HepG2 (cell line): ENCODE data around the gene ENTREP3. TPM values are rescaled to one million over a fixed set of nuclear protein-coding genes. Genes with fewer than 3 reads are reported as not detected.
A peak's percentile ranks its signal among the peaks of the same experiment; 100 is the strongest.

Experiments used
- ADNP ChIP-seq: sonication (generic); formaldehyde crosslinking; IDR thresholded peaks from 2 replicates; pipeline ENCODE4 v1.4.0; 2020; ENCODE audit warnings: missing genetic modification reagents
- CCDC6 ChIP-seq: sonication (generic); formaldehyde crosslinking; IDR thresholded peaks from 2 replicates; pipeline ENCODE4 v1.8.1; 2022; ENCODE audit warnings: mild to moderate bottlenecking, missing genetic modification reagents, moderate library complexity
- CENPBD1 ChIP-seq: sonication (generic); formaldehyde crosslinking; IDR thresholded peaks from 2 replicates; pipeline ENCODE4 v1.8.0; 2022; ENCODE audit warnings: missing genetic modification reagents, low read depth, mild to moderate bottlenecking, borderline replicate concordance
- IRX3 ChIP-seq: sonication (generic); formaldehyde crosslinking; IDR thresholded peaks from 2 replicates; pipeline ENCODE4 v1.8.1; 2023; ENCODE audit warnings: mild to moderate bottlenecking, low read depth, missing genetic modification reagents, borderline replicate concordance
- MEIS1 ChIP-seq: sonication (generic); formaldehyde crosslinking; IDR thresholded peaks from 2 replicates; pipeline ENCODE4 v1.9.0; 2021; ENCODE audit warnings: mild to moderate bottlenecking, missing genetic modification reagents, moderate library complexity, borderline replicate concordance
- MEIS2 ChIP-seq: sonication (generic); formaldehyde crosslinking; IDR thresholded peaks from 2 replicates; pipeline ENCODE4 v1.9.0; 2021; ENCODE audit warnings: mild to moderate bottlenecking, missing genetic modification reagents
- NCOA2 ChIP-seq: sonication (generic); formaldehyde crosslinking; IDR thresholded peaks from 2 replicates; pipeline ENCODE4 v1.8.0; 2022; ENCODE audit warnings: inconsistent platforms
- PHF20 ChIP-seq: sonication (generic); formaldehyde crosslinking; IDR thresholded peaks from 2 replicates; pipeline ENCODE4 v1.5.0; 2020; ENCODE audit warnings: mild to moderate bottlenecking, missing genetic modification reagents
- PLRG1 ChIP-seq: fragments of 450-650 bp; conservative IDR thresholded peaks from 2 replicates; pipeline ENCODE4 v1.6.1; 2016
- RFXAP ChIP-seq: sonication (generic); formaldehyde crosslinking; IDR thresholded peaks from 2 replicates; pipeline ENCODE4 v1.4.0; 2020; ENCODE audit warnings: missing genetic modification reagents, borderline replicate concordance
- SNAPC5 ChIP-seq: sonication (generic); formaldehyde crosslinking; IDR thresholded peaks from 2 replicates; pipeline ENCODE4 v1.8.1; 2023; ENCODE audit warnings: mild to moderate bottlenecking, missing genetic modification reagents, borderline replicate concordance
- SRSF1 ChIP-seq: fragments of 200-400 bp; formaldehyde crosslinking; optimal IDR thresholded peaks from 2 replicates; pipeline ENCODE3; 2017; ENCODE audit warnings: mild to moderate bottlenecking, low read depth, low read length, moderate library complexity
- TEAD2 ChIP-seq: sonication (generic); formaldehyde crosslinking; IDR thresholded peaks from 2 replicates; pipeline ENCODE4 v1.9.0; 2021; ENCODE audit warnings: missing genetic modification reagents
- ZBTB2 ChIP-seq: sonication (generic); formaldehyde crosslinking; IDR thresholded peaks from 2 replicates; pipeline ENCODE4 v1.8.0; 2022; ENCODE audit warnings: low read depth, missing genetic modification reagents
- ZC3H13 ChIP-seq: sonication (generic); formaldehyde crosslinking; IDR thresholded peaks from 2 replicates; pipeline ENCODE4 v1.8.1; 2023; ENCODE audit warnings: mild to moderate bottlenecking, missing genetic modification reagents, moderate library complexity
- ZFP36L2 ChIP-seq: sonication (generic); formaldehyde crosslinking; IDR thresholded peaks from 2 replicates; pipeline ENCODE4 v1.4.0; 2020; ENCODE audit warnings: missing genetic modification reagents
- ZNF230 ChIP-seq: sonication (generic); formaldehyde crosslinking; IDR thresholded peaks from 2 replicates; pipeline ENCODE4 v1.4.0; 2020; ENCODE audit warnings: mild to moderate bottlenecking, missing genetic modification reagents
- ZNF431 ChIP-seq: sonication (generic); formaldehyde crosslinking; IDR thresholded peaks from 2 replicates; pipeline ENCODE4 v1.9.0; 2022; ENCODE audit warnings: missing genetic modification reagents, low read depth, mild to moderate bottlenecking, borderline replicate concordance
- ZNF605 ChIP-seq: sonication (generic); formaldehyde crosslinking; IDR thresholded peaks from 2 replicates; pipeline ENCODE4 v1.8.0; 2022; ENCODE audit warnings: mild to moderate bottlenecking, missing genetic modification reagents
- ZSCAN20 ChIP-seq: sonication (generic); formaldehyde crosslinking; IDR thresholded peaks from 2 replicates; pipeline ENCODE4 v1.4.0; 2020; ENCODE audit warnings: missing genetic modification reagents, mild to moderate bottlenecking, borderline replicate concordance
- ZZZ3 ChIP-seq: sonication (generic); formaldehyde crosslinking; IDR thresholded peaks from 2 replicates; pipeline ENCODE4 v1.4.0; 2020; ENCODE audit warnings: missing genetic modification reagents, mild to moderate bottlenecking, borderline replicate concordance
- polyA plus RNA-seq, 8 experiments: library from polyadenylated mRNA; depleted of rRNA in 3 of 8; stranded (reverse) in 7 of 8; unstranded in 1 of 8; fragments of >200 nt; fragmentation: Illumina TruSeq in 4 of 8; extraction: Trizol in 4 of 8; gene quantifications; 2 replicates each; pipeline versions ENCODE4 v1.2.1 to v1.2.3, GENCODE V29; 2011 to 2016; ENCODE audit warnings: low read depth in 4 of 8, missing spikeins in 1 of 8, mixed read lengths in 1 of 8; ENCODE audit not compliant: insufficient read depth in 1 of 8
- total RNA-seq, 5 experiments: library from RNA; depleted of rRNA; stranded (reverse); fragments of >200 nt; fragmentation: Illumina TruSeq; extraction: Trizol; gene quantifications; 2 replicates each; pipeline ENCODE4 v1.2.3, GENCODE V29; 2016; ENCODE audit warnings: low read depth in 1 of 5
- TF ChIP-seq, protein P1 (sequence below): sonication (generic); formaldehyde crosslinking; conservative IDR thresholded peaks from 2 replicates; pipeline ENCODE4 v1.4.0; 2020; ENCODE audit warnings: missing genetic modification reagents
- TF ChIP-seq, protein P2 (sequence below): sonication (generic); formaldehyde crosslinking; IDR thresholded peaks from 2 replicates; pipeline ENCODE4 v1.8.1; 2023; ENCODE audit warnings: mild to moderate bottlenecking, inconsistent platforms, moderate library complexity, missing genetic modification reagents, borderline replicate concordance

Gene ENTREP3
- total and polyA plus RNA-seq, 2 of the 13 experiments (the other 11 are each of a cell fraction or from before 2014, with no cell fraction given) = 4.1 to 9.9 TPM

DNA sequence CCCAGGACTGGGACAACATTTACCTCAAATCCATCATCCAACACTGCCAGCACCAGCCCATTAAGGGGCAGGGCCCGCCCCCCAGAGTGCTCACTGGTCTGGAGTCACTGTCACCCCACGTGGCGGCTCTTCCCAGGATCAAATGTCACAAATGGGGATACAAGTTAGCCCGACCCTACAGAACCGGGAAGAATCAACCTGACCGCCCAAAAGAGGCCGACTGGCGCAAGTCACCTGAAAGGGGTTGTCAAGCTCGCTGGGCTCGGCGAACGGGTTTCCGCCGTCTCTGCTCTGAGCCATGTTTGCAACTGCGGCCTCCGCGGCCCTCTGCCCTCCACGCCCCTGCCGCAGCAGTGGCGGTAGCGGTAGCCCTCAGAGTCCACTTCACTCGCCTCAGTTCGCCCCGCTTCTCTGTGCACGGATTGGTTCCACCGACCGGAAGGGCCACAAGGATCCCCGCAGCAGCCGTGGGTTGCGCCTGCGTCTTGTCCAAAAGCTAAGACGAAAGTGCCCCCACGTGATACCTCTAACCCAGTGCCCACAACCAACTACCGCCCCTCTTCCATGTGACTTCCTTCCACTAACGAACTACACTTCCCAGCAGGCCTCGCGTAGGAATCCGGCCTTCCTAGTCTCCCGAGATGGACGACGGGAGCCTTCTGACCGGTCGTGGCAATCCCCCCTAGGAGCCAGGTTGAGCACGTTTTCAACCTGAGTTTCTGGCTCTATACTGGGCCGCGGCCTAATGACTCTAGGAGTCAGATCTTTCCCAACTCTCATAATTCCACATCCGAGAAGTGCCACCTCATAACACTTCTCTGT, 6.8 kb upstream of the ENTREP3 start, which contains the start of gene SCAMP3 (continued):
- TF ChIP-seq ZZZ3 (CRISPR knock-in tag) (0 out of 2 replicates have a peak, but pooled peaks have one; percentile 48), ZNF605 (peak; percentile 48), CENPBD1 (CRISPR knock-in tag) (no peak), TEAD2 (CRISPR knock-in tag) (no peak), ZSCAN20 (CRISPR knock-in tag) (no peak), SRSF1 (peak; percentile 94), MEIS2 (peak; percentile 84; the same call in 1 of the 2 replicates), ADNP (CRISPR knock-in tag) (no peak), ZNF230 (CRISPR knock-in tag) (0 out of 2 replicates have a peak, but pooled peaks have one; percentile 73), RFXAP (CRISPR knock-in tag) (no peak), MEIS1 (CRISPR knock-in tag) (no peak), ZC3H13 (CRISPR knock-in tag) (peak; percentile 97), ZFP36L2 (CRISPR knock-in tag) (0 out of 2 replicates have a peak, but pooled peaks have one; percentile 79), ZBTB2 (CRISPR knock-in tag) (peak; percentile 65), NCOA2 (CRISPR knock-in tag) (peak; percentile 49; the same call in 1 of the 2 replicates), ZNF431 (CRISPR knock-in tag) (peak; percentile 62; the same call in 1 of the 2 replicates), CCDC6 (peak; percentile 66; the same call in 1 of the 2 replicates), PLRG1 (no peak), PHF20 (peak; percentile 82), IRX3 (CRISPR knock-in tag) (peak; percentile 87; the same call in 1 of the 2 replicates), SNAPC5 (no peak)
- TF ChIP-seq, protein P1, sequence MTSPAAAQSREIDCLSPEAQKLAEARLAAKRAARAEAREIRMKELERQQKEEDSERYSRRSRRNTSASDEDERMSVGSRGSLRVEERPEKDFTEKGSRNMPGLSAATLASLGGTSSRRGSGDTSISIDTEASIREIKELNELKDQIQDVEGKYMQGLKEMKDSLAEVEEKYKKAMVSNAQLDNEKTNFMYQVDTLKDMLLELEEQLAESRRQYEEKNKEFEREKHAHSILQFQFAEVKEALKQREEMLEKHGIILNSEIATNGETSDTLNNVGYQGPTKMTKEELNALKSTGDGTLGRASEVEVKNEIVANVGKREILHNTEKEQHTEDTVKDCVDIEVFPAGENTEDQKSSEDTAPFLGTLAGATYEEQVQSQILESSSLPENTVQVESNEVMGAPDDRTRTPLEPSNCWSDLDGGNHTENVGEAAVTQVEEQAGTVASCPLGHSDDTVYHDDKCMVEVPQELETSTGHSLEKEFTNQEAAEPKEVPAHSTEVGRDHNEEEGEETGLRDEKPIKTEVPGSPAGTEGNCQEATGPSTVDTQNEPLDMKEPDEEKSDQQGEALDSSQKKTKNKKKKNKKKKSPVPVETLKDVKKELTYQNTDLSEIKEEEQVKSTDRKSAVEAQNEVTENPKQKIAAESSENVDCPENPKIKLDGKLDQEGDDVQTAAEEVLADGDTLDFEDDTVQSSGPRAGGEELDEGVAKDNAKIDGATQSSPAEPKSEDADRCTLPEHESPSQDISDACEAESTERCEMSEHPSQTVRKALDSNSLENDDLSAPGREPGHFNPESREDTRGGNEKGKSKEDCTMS (CRISPR knock-in tag) = 0 out of 2 replicates have a peak, but pooled peaks have one; percentile 27
- TF ChIP-seq, protein P2, sequence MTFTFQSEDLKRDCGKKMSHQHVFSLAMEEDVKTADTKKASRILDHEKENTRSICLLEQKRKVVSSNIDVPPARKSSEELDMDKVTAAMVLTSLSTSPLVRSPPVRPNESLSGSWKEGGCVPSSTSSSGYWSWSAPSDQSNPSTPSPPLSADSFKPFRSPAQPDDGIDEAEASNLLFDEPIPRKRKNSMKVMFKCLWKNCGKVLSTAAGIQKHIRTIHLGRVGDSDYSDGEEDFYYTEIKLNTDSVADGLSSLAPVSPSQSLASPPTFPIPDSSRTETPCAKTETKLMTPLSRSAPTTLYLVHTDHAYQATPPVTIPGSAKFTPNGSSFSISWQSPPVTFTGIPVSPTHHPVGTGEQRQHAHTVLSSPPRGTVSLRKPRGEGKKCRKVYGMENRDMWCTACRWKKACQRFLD (CRISPR knock-in tag) = 0 out of 2 replicates have a peak, but pooled peaks have one; percentile 65
